VCaP (cell line): ENCODE measurements around the gene FASN.

Source experiments
- H3K27ac ChIP-seq: fragments of 450-650 bp; 2 replicates; pipeline ENCODE4 v1.5.1; 2017
- CTCF ChIP-seq: fragments of 450-650 bp; conservative IDR thresholded peaks from 2 replicates; pipeline ENCODE4 v1.5.1; 2017; ENCODE audit warnings: mild to moderate bottlenecking, moderate library complexity

The FASN gene

GRCh38 chr17:82086941-82087906, 10.8 kb downstream of the FASN start:
- TF ChIP-seq CTCF, result no peak

DNA sequence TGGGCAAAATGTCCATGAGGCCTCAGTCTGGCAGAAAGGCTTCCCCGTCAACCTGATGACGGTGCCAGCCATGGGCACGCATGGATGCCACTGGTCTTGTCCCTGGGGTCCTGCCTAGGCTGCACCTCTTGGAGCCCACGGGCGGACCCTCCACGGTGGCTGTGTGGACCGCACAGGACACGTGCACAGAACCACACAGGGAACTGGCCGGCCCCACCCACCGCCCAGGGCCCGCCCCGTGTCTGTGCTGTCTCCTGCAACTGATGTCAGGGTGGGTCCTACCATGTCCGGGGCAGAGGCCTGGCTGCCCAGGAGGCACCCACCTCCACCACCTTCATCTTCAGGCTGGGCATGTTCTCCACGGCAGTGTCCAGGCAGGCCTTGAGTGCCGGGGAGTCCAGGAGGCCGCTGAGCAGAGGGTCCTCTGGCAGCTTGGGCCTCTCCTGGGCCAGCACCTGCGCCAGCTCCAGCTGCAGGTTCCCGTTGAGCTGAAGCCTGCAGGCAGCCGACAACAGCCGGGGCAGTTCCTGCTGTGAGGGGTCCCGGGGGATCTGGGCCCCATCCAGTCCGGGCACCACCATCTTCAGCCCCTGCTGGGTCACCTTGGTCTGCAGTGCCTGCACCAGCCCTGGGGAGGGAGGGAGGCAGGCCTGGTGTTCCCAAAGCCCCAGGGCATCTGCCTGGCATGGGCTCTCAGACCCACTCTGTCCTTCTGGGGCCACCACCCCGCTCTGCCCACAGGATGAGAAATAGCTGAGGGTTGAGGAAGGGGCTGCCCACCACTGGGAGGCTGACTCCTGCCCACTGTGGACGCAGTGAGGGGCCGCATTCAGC, 11.9 kb downstream of the FASN start:
- TF ChIP-seq CTCF, result no peak
- H3K27ac ChIP-seq, result no peak overlapping the region

More at GRCh38 chr17:82086941-82087906, 10.8 kb downstream of the FASN start:
- H3K27ac ChIP-seq, result peak overlapping the region; percentile 16; the same call in 1 of the 2 replicates

DNA sequence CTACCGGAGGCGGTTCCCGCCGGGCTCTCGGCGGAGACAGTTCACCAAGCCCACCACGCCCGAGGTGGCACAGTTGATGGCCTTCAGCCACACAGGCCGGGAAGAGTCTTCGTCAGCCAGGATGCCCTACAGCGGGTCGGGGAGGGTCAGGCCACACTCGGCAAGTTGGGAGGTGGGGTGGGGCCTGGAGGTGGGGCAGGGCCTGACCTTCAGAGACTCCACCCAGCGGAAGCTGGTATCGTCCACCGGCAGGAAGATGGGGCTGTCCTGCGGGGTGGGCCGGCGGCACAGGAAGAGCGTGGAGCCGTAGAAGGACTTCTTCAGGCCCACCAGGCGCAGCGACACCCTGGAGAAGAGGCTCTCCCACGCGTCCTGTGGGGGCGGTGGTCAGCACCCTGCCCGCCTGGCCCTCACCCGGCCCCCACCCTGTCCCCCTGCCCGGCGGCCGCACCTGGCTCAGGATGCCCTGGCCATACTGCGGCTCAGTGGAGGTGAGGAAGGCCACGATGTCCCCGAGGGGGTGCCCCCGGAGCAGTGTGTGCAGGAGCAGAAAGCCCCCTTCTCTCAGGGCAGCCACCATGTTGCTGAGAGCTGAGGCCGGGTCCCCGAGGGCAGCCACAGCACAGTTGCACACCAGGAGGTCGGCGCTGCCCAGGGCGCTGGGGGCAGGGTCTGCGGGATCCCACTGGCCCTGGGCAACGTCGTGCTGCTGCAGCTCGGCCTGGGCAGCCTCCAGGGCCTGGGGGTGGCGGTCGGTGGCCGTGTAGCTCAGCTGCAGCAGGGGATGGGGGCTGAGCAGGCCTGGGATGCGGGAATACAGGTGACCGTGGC, 12.8 kb downstream of the FASN start:
- TF ChIP-seq CTCF, result no peak
- H3K27ac ChIP-seq, result no peak overlapping the region

DNA sequence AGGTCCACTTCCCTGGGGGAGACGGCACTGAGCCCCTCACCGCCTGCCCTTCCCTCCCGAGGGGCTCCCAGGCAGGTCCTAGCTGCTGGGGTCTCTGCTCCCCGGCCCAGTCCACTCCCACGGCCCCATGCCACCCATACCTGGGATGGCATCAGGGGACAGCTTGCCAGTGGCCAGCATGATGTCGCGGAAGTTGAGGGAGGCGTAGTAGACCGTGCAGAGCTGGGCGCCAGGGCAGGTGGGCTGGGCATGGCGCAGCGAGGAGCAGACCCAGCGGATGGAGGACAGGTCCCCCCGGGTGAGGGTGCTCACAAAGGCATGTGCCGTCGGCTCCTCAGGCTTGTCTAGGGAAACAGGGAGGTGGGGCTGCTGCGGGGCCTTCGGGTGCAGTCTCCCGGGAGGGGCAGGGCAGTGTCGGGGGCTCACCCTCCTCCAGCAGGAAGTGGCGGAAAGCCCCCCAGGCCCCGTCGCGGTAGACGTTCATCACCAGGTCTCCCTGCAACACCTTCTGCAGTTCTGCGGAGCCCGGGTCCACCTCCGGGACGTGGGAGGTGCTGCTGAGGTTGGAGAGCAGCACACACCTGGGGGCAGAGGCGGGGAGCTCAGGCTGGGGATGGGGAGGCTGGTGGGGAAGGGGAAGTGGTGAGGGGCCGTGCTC, 13.5 kb downstream of the FASN start:
- TF ChIP-seq CTCF, result no peak
- H3K27ac ChIP-seq, result no peak overlapping the region

DNA sequence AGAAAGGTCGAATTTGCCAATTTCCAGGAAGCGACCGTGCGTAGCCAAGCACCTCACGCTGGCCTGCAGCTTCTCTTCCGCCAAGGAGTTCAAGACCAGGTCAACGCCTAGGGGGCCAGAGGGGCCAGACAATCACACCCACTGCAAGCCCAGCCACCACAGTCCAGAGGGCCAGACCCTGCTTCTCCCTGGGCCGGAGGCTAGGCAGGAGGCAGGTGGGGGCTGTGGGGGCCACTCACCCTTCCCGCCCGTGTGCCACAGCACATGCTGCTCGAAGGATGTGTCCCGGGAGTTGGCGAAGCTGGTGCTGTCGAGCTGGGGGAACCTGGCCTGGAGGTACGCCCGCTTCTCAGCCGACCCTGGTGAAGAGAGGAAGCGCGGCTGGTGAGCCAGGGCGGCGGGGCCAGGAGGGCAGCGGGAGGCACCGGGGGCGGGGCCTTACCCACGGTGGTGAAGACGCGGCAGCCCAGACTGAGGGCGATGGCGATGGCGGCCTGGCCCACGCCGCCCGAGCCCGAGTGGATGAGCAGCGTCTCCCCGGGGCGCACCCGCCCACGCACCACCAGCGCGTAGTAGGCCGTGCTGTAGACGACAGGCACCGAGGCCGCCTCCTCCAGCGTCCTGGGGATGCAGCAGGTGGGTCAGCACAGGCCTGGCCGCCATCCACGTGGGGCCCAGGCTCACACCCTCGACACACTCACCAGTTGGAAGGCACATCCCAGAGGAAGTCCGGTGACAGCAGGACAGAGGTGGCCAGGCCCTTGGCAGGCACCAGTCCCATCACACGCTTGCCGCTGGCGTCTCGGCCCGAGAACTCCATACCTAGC, 14.3 kb downstream of the FASN start:
- no peak for TF ChIP-seq CTCF
- H3K27ac ChIP-seq, result no peak overlapping the region

- no peak for TF ChIP-seq CTCF
- no peak overlapping the region for H3K27ac ChIP-seq
Observed at GRCh38 chr17:82083009-82083408, 15.0 kb downstream of the FASN start.
